GM23248 (cell line): Measurements from ENCODE around the gene GINS1.

ENCODE experiments used
- EZH2 ChIP-seq: fragments of 200-600 bp; sonication (generic); IDR thresholded peaks from 2 replicates; pipeline ENCODE4 v1.6.1; 2018; ENCODE audit warnings: antibody characterized with exemption, mild to moderate bottlenecking; ENCODE audit not compliant: insufficient read depth, poor library complexity, severe bottlenecking
- EZH2phosphoT487 ChIP-seq: fragments of 200-600 bp; sonication (generic); IDR thresholded peaks from 2 replicates; pipeline ENCODE4 v1.6.1; 2018; ENCODE audit warnings: antibody characterized with exemption, moderate library complexity, mild to moderate bottlenecking, low read depth; ENCODE audit not compliant: insufficient read depth

DNA sequence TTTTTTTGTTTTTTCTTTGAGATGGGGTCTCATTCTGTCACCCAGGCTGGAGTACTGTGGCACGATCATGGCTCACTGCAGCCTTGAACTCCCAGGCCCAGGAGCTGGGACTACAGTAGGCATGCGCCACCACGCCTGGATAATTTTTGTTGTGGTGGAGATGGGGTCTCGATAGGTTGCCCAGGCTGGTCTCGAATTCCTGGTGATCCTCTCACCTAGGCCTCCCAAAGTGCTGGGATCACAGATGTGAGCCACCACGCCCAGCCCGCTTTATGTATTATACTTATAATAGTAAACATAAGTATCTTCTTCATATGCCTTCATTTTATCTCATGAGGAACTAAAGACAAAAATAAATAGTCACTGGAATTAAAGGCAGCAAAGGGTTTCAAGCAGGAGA lies 63.5 kb downstream of the GINS1 start:
- TF ChIP-seq EZH2 (no peak), EZH2phosphoT487 (no peak)
